ENCODE results near the gene PRR3. TPM values are rescaled to one million over a fixed set of nuclear protein-coding genes. Genes with fewer than 3 reads are reported as not detected.

The PRR3 gene
- total RNA-seq, 1 experiment from 2014 or later = 6.1 TPM

GRCh38 chr6:30601815-30602641, 44.9 kb downstream of the PRR3 start:
- H3K27me3 ChIP-seq (ENCODE audit: low read length) = no peaks in the 10 kb centered on the region
- no TSS peak for BruUV-seq (replicated peaks)

GRCh38 chr6:30603961-30604360, 46.9 kb downstream of the PRR3 start:
- H3K79me2 ChIP-seq (ENCODE audit: low read length) = no peaks in the 10 kb centered on the region
- H3K9me2 ChIP-seq (replicated peaks; ENCODE audit: low read length) = no peaks in the 10 kb centered on the region
- no peak for TF ChIP-seq EZH2phosphoT487 (IDR thresholded peaks at IDR 0.05; ENCODE audit: borderline replicate concordance, low read length)
- TF ChIP-seq CTCF (conservative IDR thresholded peaks at IDR 0.05; ENCODE audit: low read depth, low read length) = no peak
- no peak for TF ChIP-seq EZH2 (IDR thresholded peaks at IDR 0.05; ENCODE audit: low read length, unreplicated experiment)
- no peak overlapping the region for H3K4me2 ChIP-seq (ENCODE audit: low read length)
- POLR2A ChIA-PET (ENCODE audit: unreplicated experiment) = no interaction called here
- H3K4me3 ChIP-seq (ENCODE audit: low read length) = no peak overlapping the region
- H3K9me3 ChIP-seq (ENCODE audit: low read length) = no peaks in the 10 kb centered on the region
- peaks cover 6% of the 10 kb centered on the region for H3F3A ChIP-seq (ENCODE audit: low read length, unreplicated experiment)
- intact Hi-C loops (cut with micrococcal nuclease) = no loop called here
- no peak overlapping the region for H2AFZ ChIP-seq (ENCODE audit: low read length)
- H4K20me1 ChIP-seq (ENCODE audit: low read length) = no peaks in the 10 kb centered on the region
- H3K36me3 ChIP-seq (ENCODE audit: low read depth, low read length) = peaks cover 73% of the 10 kb centered on the region
- CTCF ChIA-PET = no interaction called here
- H3K9ac ChIP-seq (ENCODE audit: low read length) = no peak overlapping the region
- no peaks in the 10 kb centered on the region for H3K27me3 ChIP-seq (ENCODE audit: low read length)
- TSS peak; percentile 11 for BruUV-seq (replicated peaks)
- ATAC-seq (no peak), DNase-seq (no peak)
- no peak overlapping the region for H3K27ac ChIP-seq (ENCODE audit: low read length)
- no peaks in the 10 kb centered on the region for H3K4me1 ChIP-seq (ENCODE audit: insufficient read depth, low read length)

More at GRCh38 chr6:30601815-30602641, 44.9 kb downstream of the PRR3 start:
- no peak for DNase-seq
- H2AFZ ChIP-seq (ENCODE audit: low read length) = no peak overlapping the region
- no peak for ATAC-seq
- ChIA-PET CTCF (no interaction called here), POLR2A (ENCODE audit: unreplicated experiment) (no interaction called here)
- H3K4me1 ChIP-seq (ENCODE audit: insufficient read depth, low read length) = no peaks in the 10 kb centered on the region
- H3F3A ChIP-seq (ENCODE audit: low read length, unreplicated experiment) = peaks cover 3% of the 10 kb centered on the region
- no peaks in the 10 kb centered on the region for H3K9me2 ChIP-seq (replicated peaks; ENCODE audit: low read length)
- H3K79me2 ChIP-seq (ENCODE audit: low read length) = no peaks in the 10 kb centered on the region
- H3K4me3 ChIP-seq (ENCODE audit: low read length) = no peak overlapping the region
- H3K9me3 ChIP-seq (ENCODE audit: low read length) = no peaks in the 10 kb centered on the region
- H3K36me3 ChIP-seq (ENCODE audit: low read depth, low read length) = peaks cover 60% of the 10 kb centered on the region
- no peak overlapping the region for H3K4me2 ChIP-seq (ENCODE audit: low read length)
- no peak overlapping the region for H3K9ac ChIP-seq (ENCODE audit: low read length)
- no peak overlapping the region for H3K27ac ChIP-seq (ENCODE audit: low read length)
- no peak for TF ChIP-seq CTCF (conservative IDR thresholded peaks at IDR 0.05; ENCODE audit: low read depth, low read length)
- TF ChIP-seq EZH2phosphoT487 (IDR thresholded peaks at IDR 0.05; ENCODE audit: borderline replicate concordance, low read length) = no peak
- no peak for TF ChIP-seq EZH2 (IDR thresholded peaks at IDR 0.05; ENCODE audit: low read length, unreplicated experiment)
- intact Hi-C loops (cut with micrococcal nuclease) = no loop called here
- no peaks in the 10 kb centered on the region for H4K20me1 ChIP-seq (ENCODE audit: low read length)

GRCh38 chr6:30610065-30610464, 53.0 kb downstream of the PRR3 start:
- H3K36me3 ChIP-seq (ENCODE audit: low read depth, low read length) = peaks cover 49% of the 10 kb centered on the region
- no peak overlapping the region for H3K4me3 ChIP-seq (ENCODE audit: low read length)
- TF ChIP-seq EZH2phosphoT487 (IDR thresholded peaks at IDR 0.05; ENCODE audit: borderline replicate concordance, low read length) = no peak
- TF ChIP-seq EZH2 (IDR thresholded peaks at IDR 0.05; ENCODE audit: low read length, unreplicated experiment) = no peak
- no peak for TF ChIP-seq CTCF (conservative IDR thresholded peaks at IDR 0.05; ENCODE audit: low read depth, low read length)
- H3K27me3 ChIP-seq (ENCODE audit: low read length) = no peaks in the 10 kb centered on the region
- no peak overlapping the region for H3K4me2 ChIP-seq (ENCODE audit: low read length)
- POLR2A ChIA-PET (ENCODE audit: unreplicated experiment) = interaction anchor here (0.6 kb wide), 1 partner anchor 16 kb away, joined by 3 read pairs; no protein-coding TSS in a partner anchor
- H3K27ac ChIP-seq (ENCODE audit: low read length) = no peak overlapping the region
- ATAC-seq (no peak), DNase-seq (no peak)
- peaks cover 33% of the 10 kb centered on the region for H4K20me1 ChIP-seq (ENCODE audit: low read length)
- peaks cover 11% of the 10 kb centered on the region for H3F3A ChIP-seq (ENCODE audit: low read length, unreplicated experiment)
- intact Hi-C loops (cut with micrococcal nuclease) = no loop called here
- H3K9me2 ChIP-seq (replicated peaks; ENCODE audit: low read length) = no peaks in the 10 kb centered on the region
- no peak overlapping the region for H3K9ac ChIP-seq (ENCODE audit: low read length)
- no peak overlapping the region for H2AFZ ChIP-seq (ENCODE audit: low read length)
- CTCF ChIA-PET = interaction anchor here (0.5 to 0.6 kb wide), 2 partner anchors 12 to 284 kb away, joined by 3 read pairs; no protein-coding TSS in a partner anchor
- H3K79me2 ChIP-seq (ENCODE audit: low read length) = peaks cover 40% of the 10 kb centered on the region
- H3K9me3 ChIP-seq (ENCODE audit: low read length) = no peaks in the 10 kb centered on the region
- no TSS peak for BruUV-seq (replicated peaks)
- H3K4me1 ChIP-seq (ENCODE audit: insufficient read depth, low read length) = peaks cover 23% of the 10 kb centered on the region

Data from PC-3 (cell line).